ENCODE measurements around the gene RBMS3.

DNA sequence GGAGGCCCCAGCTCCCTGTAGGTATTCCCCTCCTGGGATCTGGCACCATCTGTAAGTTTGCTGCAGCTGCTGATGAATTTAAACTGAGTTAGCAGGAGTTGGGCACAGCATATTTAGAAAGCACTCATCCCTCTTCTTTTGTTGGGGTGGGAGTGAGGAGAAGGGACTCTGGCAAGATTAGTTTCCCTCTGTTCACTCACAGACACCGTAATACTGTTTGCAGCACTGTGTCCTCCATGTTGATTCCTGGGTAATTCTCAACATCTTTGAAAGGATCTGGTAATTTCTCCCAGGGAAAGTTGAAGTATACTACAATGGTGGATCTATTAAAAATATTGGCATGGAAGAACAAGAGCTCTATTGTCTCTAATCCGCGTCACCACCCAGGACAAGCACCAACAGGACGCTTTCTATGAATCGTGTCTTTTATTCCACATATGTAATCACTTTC is 173.3 kb downstream of the RBMS3 start:
- no peak for TF ChIP-seq CTCF (IDR thresholded peaks at IDR 0.05)
- no peak for TF ChIP-seq POLR2A (IDR thresholded peaks at IDR 0.05)
